PC-9 (cell line): ENCODE data around the gene CHSY3. TPM values are rescaled to one million over a fixed set of nuclear protein-coding genes. Genes with fewer than 3 reads are reported as not detected.

Experiments
- BruUV-seq: library from RNA; stranded (reverse); fragments of 400-500 nt; replicated peaks from 2 replicates; lab custom pipeline; 2021; lab: Mats Ljungman, UMichigan
- CTCF ChIA-PET: fragments of 300-600 bp; sonication (Branson Sonifier 250); formaldehyde crosslinking; loops from one replicate; lab custom pipeline; 2022; ENCODE audit warnings: antibody characterized with exemption; lab: Charles Lee
- POLR2A ChIA-PET: fragments of 300-600 bp; sonication (Branson Sonifier 250); formaldehyde crosslinking; loops from one replicate; lab custom pipeline; 2022; ENCODE audit warnings: antibody characterized with exemption; ENCODE audit not compliant: unreplicated experiment; lab: Charles Lee
- DNase-seq, 2 experiments: peaks; one replicate each; pipeline versions ENCODE4 v3.0.0 to v3.0.0-alpha.2; 2015 to 2022; ENCODE audit warnings: mixed read lengths in 1 of 2
- H2AFZ ChIP-seq: fragments of 200-600 bp; sonication (generic); 2 replicates; pipeline ENCODE4 v1.8.1; 2017; ENCODE audit warnings: antibody characterized with exemption
- H3F3A ChIP-seq: fragments of 200-600 bp; sonication (generic); 2 replicates; pipeline ENCODE4 v1.8.1; 2017; ENCODE audit warnings: antibody characterized with exemption, mild to moderate bottlenecking, low read depth; ENCODE audit not compliant: insufficient read depth
- H3K27ac ChIP-seq: fragments of 200-600 bp; sonication (generic); 2 replicates; pipeline ENCODE4 v1.6.1; 2016; ENCODE audit warnings: mixed run types
- H3K27me3 ChIP-seq: fragments of 200-600 bp; sonication (generic); 2 replicates; pipeline ENCODE4 v1.6.1; 2016; ENCODE audit warnings: low read depth, mixed run types; ENCODE audit not compliant: insufficient read depth
- H3K36me3 ChIP-seq: fragments of 200-600 bp; sonication (generic); 2 replicates; pipeline ENCODE4 v1.6.1; 2016; ENCODE audit warnings: low read depth, mixed run types
- H3K4me1 ChIP-seq: fragments of 200-600 bp; sonication (generic); replicated peaks from 2 replicates; pipeline ENCODE4 v1.6.1; 2016; ENCODE audit warnings: mixed run types; ENCODE audit not compliant: insufficient read depth
- H3K4me2 ChIP-seq: fragments of 200-600 bp; sonication (generic); 2 replicates; pipeline ENCODE4 v1.6.1; 2017; ENCODE audit warnings: mixed run types
- H3K4me3 ChIP-seq: fragments of 200-600 bp; sonication (generic); 2 replicates; pipeline ENCODE4 v1.6.1; 2016; ENCODE audit warnings: mixed run types
- H3K79me2 ChIP-seq: fragments of 200-600 bp; sonication (generic); 2 replicates; pipeline ENCODE4 v1.6.1; 2017; ENCODE audit warnings: low read depth, mixed run types
- H3K9me2 ChIP-seq: fragments of 200-600 bp; sonication (generic); 2 replicates; pipeline ENCODE4 v1.8.1; 2017; ENCODE audit warnings: mild to moderate bottlenecking; ENCODE audit not compliant: insufficient read depth
- H3K9me3 ChIP-seq: fragments of 200-600 bp; sonication (generic); 2 replicates; pipeline ENCODE4 v1.8.1; 2016; ENCODE audit warnings: low read depth; ENCODE audit not compliant: insufficient read depth
- H4K20me1 ChIP-seq: fragments of 200-600 bp; sonication (generic); 2 replicates; pipeline ENCODE4 v1.8.1; 2017; ENCODE audit not compliant: insufficient read depth
- CTCF ChIP-seq: fragments of 200-600 bp; sonication (generic); conservative IDR thresholded peaks from 2 replicates; pipeline ENCODE4 v1.6.1; 2017; ENCODE audit warnings: mixed run types, antibody characterized with exemption, mild to moderate bottlenecking, moderate library complexity
- EZH2 ChIP-seq: fragments of 200-600 bp; sonication (generic); IDR thresholded peaks from 2 replicates; pipeline ENCODE4 v1.8.0; 2017; ENCODE audit warnings: antibody characterized with exemption, low read depth
- intact Hi-C: fragments of 100-400 bp; cut with micrococcal nuclease; formaldehyde crosslinking; loops from one replicate; pipeline ENCODE4 v1.10.0; 2022; ENCODE audit not compliant: unreplicated experiment
- total RNA-seq: library from RNA; stranded (reverse); gene quantifications from 2 replicates; pipeline ENCODE4 v1.2.3, GENCODE V29; 2021

Gene CHSY3
- total RNA-seq, 1 experiment from 2014 or later: 0.17 TPM

GRCh38 chr5:129905473-129906176, 1.4 kb downstream of the CHSY3 start:
- no peaks in the 10 kb centered on the region for H3F3A ChIP-seq
- H3K4me1 ChIP-seq: no peaks in the 10 kb centered on the region
- peak overlapping the region; percentile 98 for H3K4me2 ChIP-seq
- POLR2A ChIA-PET: no interaction called here
- H3K79me2 ChIP-seq: no peaks in the 10 kb centered on the region
- TF ChIP-seq EZH2: no peak
- TF ChIP-seq CTCF: no peak
- no TSS peak for BruUV-seq
- intact Hi-C loops: loop anchor here (1.0 to 10.0 kb wide), 2 partner anchors 236 to 809 kb away; no protein-coding TSS in a partner anchor
- H4K20me1 ChIP-seq: no peaks in the 10 kb centered on the region
- peak overlapping the region; percentile 68; the same call in 1 of the 2 replicates for H3K4me3 ChIP-seq
- peak overlapping the region; percentile 90 for H2AFZ ChIP-seq
- no peaks in the 10 kb centered on the region for H3K9me2 ChIP-seq
- CTCF ChIA-PET: no interaction called here
- H3K36me3 ChIP-seq: no peaks in the 10 kb centered on the region
- DNase-seq: peak in 1 of 2 experiments; percentile 12
- H3K27me3 ChIP-seq: peaks cover 26% of the 10 kb centered on the region
- no peak overlapping the region for H3K27ac ChIP-seq
- H3K9me3 ChIP-seq: no peaks in the 10 kb centered on the region

DNA sequence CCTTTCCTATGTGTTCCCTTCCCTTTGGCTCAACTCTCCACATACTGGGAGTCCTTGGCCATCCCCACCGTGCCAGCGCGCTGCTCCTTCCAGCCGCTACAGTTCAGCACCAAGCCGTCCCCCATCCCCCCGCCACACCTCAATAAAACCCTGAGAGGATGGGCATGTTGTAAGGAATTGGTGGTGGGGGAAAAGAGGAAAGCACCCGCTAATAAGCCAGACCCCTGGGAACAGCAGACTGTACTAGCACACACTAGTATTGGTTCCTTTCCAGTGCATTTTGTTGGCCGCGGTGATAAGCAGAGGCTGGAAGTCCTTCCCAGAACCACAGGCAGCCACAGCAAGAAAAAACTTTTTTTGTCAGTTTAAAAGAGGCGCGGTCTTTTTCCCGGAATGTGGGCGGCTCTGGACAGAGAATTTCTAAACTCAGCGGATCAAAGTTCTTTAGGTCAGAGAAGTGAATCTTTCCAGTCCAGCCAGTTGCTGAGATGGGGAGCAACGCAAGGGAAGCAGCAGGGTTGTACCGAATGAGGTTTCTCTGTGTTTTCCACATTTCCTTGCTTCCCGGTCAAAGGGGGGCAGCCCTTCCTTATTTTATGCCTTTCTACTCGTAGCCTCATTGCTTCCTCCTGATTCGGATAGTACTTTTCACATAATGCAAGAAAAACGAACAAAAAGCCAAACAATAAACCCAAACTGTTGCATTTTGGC, 2.1 kb downstream of the CHSY3 start:
- POLR2A ChIA-PET: no interaction called here
- Histone ChIP-seq H3K4me1 (no peaks in the 10 kb centered on the region), H2AFZ (no peak overlapping the region), H3K27me3 (peaks cover 26% of the 10 kb centered on the region), H3K9me3 (no peaks in the 10 kb centered on the region), H3K27ac (no peak overlapping the region), H3K4me2 (peak overlapping the region; percentile 98; the same call in 1 of the 2 replicates), H3K4me3 (no peak overlapping the region), H3K36me3 (no peaks in the 10 kb centered on the region), H3K9me2 (no peaks in the 10 kb centered on the region), H4K20me1 (no peaks in the 10 kb centered on the region), H3F3A (no peaks in the 10 kb centered on the region), H3K79me2 (no peaks in the 10 kb centered on the region)
- CTCF ChIA-PET: no interaction called here
- no TSS peak for BruUV-seq
- peak in 1 of 2 experiments; percentile 8 for DNase-seq
- TF ChIP-seq EZH2 (no peak), CTCF (no peak)
- intact Hi-C loops: loop anchor here (1.0 to 10.0 kb wide), 2 partner anchors 235 to 808 kb away; no protein-coding TSS in a partner anchor

GRCh38 chr5:129909225-129909624, 5.0 kb downstream of the CHSY3 start:
- Histone ChIP-seq H3K27me3 (peaks cover 16% of the 10 kb centered on the region), H3K9me2 (no peaks in the 10 kb centered on the region), H3K79me2 (no peaks in the 10 kb centered on the region), H2AFZ (no peak overlapping the region), H3K27ac (no peak overlapping the region), H3K4me1 (no peaks in the 10 kb centered on the region), H4K20me1 (no peaks in the 10 kb centered on the region), H3K4me3 (no peak overlapping the region), H3K4me2 (no peak overlapping the region), H3K9me3 (no peaks in the 10 kb centered on the region), H3K36me3 (no peaks in the 10 kb centered on the region), H3F3A (no peaks in the 10 kb centered on the region)
- BruUV-seq: no TSS peak
- DNase-seq: no peak
- ChIA-PET CTCF (interaction anchor here (0.7 kb wide), 1 partner anchor 10 kb away, joined by 3 read pairs; no protein-coding TSS in a partner anchor), POLR2A (no interaction called here)
- intact Hi-C loops: loop anchor here (10.0 kb wide), 1 partner anchor 806 kb away; no protein-coding TSS in a partner anchor
- TF ChIP-seq CTCF (no peak), EZH2 (no peak)
